GM20000 (cell line): ENCODE measurements around the gene RABEPK.
"Not testable (repeated sequence)": the region's sequence is repeated elsewhere in the genome, so short reads cannot be mapped to it uniquely, and the experiment has no call there.

Experiments used
- DNase-seq: peaks from one replicate; pipeline ENCODE4 v3.0.0; 2012; ENCODE audit warnings: low spot score
- TF ChIP-seq, protein P1 (sequence below): IDR thresholded peaks from 2 replicates; pipeline ENCODE4 v1.5.1; 2012; ENCODE audit warnings: mild to moderate bottlenecking, control low read depth; ENCODE audit errors: extremely low read depth, missing control alignments

Gene RABEPK

DNA sequence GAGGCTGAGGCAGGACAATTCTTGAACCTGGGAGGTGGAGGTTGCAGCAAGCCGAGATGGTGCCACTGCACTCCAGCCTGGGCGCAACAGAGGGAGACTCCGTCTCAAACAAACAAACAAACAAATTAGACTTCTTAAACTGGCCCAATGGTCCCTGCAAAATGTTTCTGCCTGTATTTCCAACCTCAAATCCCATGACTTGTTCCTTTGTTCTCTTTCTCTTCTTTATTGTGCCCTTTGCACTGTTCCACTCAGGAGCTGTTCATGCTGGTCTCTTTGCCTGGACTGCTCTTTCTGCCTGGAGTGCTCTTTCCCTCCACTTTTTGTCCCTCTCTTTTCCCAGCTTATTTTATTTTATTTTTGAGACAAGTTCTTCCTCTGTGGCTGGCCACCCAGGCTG is 4.1 kb downstream of the RABEPK start:
- TF ChIP-seq, protein P1, sequence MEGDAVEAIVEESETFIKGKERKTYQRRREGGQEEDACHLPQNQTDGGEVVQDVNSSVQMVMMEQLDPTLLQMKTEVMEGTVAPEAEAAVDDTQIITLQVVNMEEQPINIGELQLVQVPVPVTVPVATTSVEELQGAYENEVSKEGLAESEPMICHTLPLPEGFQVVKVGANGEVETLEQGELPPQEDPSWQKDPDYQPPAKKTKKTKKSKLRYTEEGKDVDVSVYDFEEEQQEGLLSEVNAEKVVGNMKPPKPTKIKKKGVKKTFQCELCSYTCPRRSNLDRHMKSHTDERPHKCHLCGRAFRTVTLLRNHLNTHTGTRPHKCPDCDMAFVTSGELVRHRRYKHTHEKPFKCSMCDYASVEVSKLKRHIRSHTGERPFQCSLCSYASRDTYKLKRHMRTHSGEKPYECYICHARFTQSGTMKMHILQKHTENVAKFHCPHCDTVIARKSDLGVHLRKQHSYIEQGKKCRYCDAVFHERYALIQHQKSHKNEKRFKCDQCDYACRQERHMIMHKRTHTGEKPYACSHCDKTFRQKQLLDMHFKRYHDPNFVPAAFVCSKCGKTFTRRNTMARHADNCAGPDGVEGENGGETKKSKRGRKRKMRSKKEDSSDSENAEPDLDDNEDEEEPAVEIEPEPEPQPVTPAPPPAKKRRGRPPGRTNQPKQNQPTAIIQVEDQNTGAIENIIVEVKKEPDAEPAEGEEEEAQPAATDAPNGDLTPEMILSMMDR, result no peak
- no peak for DNase-seq

DNA sequence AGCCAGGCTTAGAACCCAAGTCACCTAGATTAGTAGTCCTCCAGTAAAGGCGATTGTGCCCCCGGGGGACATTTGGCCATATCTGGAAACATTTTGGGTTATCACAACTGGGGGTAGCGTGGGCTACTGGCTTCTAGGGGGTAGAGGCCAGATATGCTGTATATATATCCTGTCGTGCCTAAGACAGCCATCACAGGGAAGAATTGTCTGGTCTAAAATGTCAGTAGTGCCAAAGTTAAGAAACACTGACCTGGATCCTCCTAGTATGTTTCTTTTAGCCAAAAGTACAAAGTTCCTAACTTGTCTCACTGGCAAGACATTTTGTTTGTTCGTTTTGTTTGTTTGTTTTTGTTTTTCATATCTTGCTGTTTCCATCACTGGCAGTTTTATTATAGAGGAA is 13.8 kb downstream of the RABEPK start:
- DNase-seq, result no peak
- TF ChIP-seq, protein P1, result no peak

DNA sequence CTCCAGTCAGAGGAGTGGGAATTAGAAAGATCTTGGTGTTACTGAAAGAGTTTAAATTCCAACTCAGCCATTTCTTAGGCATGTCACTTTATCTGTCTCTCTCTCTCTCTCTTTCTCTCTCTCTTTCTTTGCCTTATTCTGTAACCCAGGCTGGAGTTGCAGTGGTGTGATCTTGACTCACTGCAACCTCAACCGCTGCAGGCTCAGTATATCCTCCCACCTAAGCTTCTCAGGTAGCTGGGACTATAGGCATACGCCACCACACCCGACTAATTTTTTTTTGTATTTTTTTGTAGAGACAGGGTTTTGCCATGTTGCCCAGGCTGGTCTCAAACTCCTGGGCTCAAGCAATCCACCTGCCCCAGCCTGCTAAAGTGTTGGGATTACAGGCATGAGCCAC is 18.3 kb downstream of the RABEPK start:
- TF ChIP-seq, protein P1, result no peak
- DNase-seq, result no peak

- not testable (repeated sequence) for DNase-seq
Measured at GRCh38 chr9:125224858-125225257, 24.5 kb downstream of the RABEPK start.

DNA sequence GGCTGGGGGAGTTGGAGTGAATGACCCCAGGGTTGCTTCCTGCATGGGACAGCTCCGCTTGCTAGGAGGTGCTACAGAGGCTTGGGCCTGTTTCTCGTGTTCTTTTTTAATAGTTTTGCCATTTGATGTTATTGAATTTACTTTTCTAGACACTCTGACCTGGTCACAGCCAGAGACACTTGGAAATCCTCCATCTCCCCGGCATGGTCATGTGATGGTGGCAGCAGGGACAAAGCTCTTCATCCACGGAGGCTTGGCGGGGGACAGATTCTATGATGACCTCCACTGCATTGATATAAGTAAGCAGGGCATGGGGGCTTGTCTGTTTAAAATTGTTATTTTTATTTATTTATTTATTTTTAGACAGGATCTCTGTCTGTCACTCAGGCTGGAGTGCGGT is 27.4 kb downstream of the RABEPK start:
- TF ChIP-seq, protein P1, result no peak
- no peak for DNase-seq

DNA sequence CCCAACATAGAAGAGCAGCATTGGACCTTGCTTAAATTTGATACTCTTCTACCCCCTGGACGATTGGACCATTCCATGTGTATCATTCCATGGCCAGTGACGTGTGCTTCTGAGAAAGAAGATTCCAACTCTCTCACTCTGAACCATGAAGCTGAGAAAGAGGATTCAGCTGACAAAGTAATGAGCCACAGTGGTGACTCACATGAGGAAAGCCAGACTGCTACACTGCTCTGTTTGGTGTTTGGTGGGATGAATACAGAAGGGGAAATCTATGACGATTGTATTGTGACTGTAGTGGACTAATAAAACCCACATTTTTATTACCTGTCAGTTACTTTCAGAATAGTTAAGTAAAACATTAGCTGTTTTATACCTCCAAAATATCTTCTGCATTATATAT is 33.3 kb downstream of the RABEPK start:
- no peak for DNase-seq
- TF ChIP-seq, protein P1, result no peak

- DNase-seq, result not testable (repeated sequence)
Measured at GRCh38 chr9:125234099-125234498, 33.8 kb downstream of the RABEPK start.

GRCh38 chr9:125235804-125236519 is 35.6 kb downstream of the RABEPK start:
- TF ChIP-seq, protein P1, result no peak
- DNase-seq, result no peak

GRCh38 chr9:125236520-125237159 is 36.3 kb downstream of the RABEPK start:
- DNase-seq, result not testable (repeated sequence)
